Measurements from ENCODE around the gene KIF13A. TPM values are rescaled to one million over a fixed set of nuclear protein-coding genes. Genes with fewer than 3 reads are reported as not detected.

KIF13A gene
- total RNA-seq, 1 donor from 2014 or later = 29.0 TPM

DNA sequence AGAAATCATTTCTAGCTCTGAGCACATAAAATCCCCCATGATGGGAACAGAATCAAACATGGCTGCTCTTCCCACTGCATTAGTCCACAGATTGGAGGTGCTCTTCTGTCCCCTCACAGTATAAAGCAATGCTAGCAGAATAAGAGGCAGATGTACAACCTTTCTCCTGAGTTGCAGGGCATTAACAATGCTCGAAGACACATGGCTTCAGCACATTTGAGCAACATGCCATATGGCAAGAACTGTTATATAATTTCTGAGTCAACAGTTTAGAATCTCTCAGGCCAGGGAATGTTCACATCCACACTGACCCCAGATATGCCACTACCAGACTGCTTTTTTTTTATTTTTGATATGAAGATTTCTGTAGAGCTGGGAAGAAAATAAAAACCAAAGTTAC is 119.6 kb downstream of the KIF13A start:
- H3K9me3 ChIP-seq (ENCODE audit: low read depth) = no peaks in the 10 kb centered on the region
- no peaks in the 10 kb centered on the region for H3K27me3 Mint-ChIP-seq (ENCODE audit: insufficient read depth, low read depth)

GRCh38 chr6:17866876-17867444 is 120.5 kb downstream of the KIF13A start:
- Mint-ChIP-seq H3K27ac (no peak overlapping the region), H3K4me1 (peaks cover 33% of the 10 kb centered on the region), H3K4me3 (no peak overlapping the region), H3K9me3 (no peaks in the 10 kb centered on the region), H3K36me3 (peaks cover 5% of the 10 kb centered on the region), H3K27me3 (ENCODE audit: insufficient read depth, low read depth) (no peaks in the 10 kb centered on the region)
- no peak for TF ChIP-seq EZH2phosphoT487 (IDR thresholded peaks at IDR 0.05)
- TF ChIP-seq EZH2 (IDR thresholded peaks at IDR 0.05) = no peak
- TF ChIP-seq, protein P1, sequence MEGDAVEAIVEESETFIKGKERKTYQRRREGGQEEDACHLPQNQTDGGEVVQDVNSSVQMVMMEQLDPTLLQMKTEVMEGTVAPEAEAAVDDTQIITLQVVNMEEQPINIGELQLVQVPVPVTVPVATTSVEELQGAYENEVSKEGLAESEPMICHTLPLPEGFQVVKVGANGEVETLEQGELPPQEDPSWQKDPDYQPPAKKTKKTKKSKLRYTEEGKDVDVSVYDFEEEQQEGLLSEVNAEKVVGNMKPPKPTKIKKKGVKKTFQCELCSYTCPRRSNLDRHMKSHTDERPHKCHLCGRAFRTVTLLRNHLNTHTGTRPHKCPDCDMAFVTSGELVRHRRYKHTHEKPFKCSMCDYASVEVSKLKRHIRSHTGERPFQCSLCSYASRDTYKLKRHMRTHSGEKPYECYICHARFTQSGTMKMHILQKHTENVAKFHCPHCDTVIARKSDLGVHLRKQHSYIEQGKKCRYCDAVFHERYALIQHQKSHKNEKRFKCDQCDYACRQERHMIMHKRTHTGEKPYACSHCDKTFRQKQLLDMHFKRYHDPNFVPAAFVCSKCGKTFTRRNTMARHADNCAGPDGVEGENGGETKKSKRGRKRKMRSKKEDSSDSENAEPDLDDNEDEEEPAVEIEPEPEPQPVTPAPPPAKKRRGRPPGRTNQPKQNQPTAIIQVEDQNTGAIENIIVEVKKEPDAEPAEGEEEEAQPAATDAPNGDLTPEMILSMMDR (IDR thresholded peaks at IDR 0.05) = no peak
- Histone ChIP-seq H3K4me3 (no peak overlapping the region), H3K27ac (no peak overlapping the region), H3K4me1 (no peaks in the 10 kb centered on the region), H4K20me1 (ENCODE audit: low read depth) (no peaks in the 10 kb centered on the region), H2AFZ (replicated peaks) (no peak overlapping the region), H3K9me3 (ENCODE audit: low read depth) (no peaks in the 10 kb centered on the region), H3K4me2 (no peak overlapping the region), H3K27me3 (no peaks in the 10 kb centered on the region), H3K36me3 (no peaks in the 10 kb centered on the region), H3F3A (ENCODE audit: low read depth) (no peaks in the 10 kb centered on the region), H3K79me2 (ENCODE audit: low read depth) (no peaks in the 10 kb centered on the region), H3K9ac (no peak overlapping the region)
- DNase-seq (ENCODE audit: low spot score) = no peak

More for the DNA sequence above, 119.6 kb downstream of the KIF13A start:
- Histone ChIP-seq H3F3A (ENCODE audit: low read depth) (no peaks in the 10 kb centered on the region), H4K20me1 (ENCODE audit: low read depth) (no peaks in the 10 kb centered on the region), H2AFZ (replicated peaks) (no peak overlapping the region), H3K9ac (no peak overlapping the region), H3K79me2 (ENCODE audit: low read depth) (no peaks in the 10 kb centered on the region), H3K4me3 (no peak overlapping the region), H3K27me3 (no peaks in the 10 kb centered on the region), H3K4me1 (no peaks in the 10 kb centered on the region), H3K36me3 (no peaks in the 10 kb centered on the region), H3K27ac (no peak overlapping the region), H3K4me2 (no peak overlapping the region)
- Mint-ChIP-seq H3K4me3 (no peak overlapping the region), H3K36me3 (peaks cover 5% of the 10 kb centered on the region), H3K27ac (no peak overlapping the region), H3K9me3 (no peaks in the 10 kb centered on the region), H3K4me1 (peaks cover 33% of the 10 kb centered on the region)
- TF ChIP-seq EZH2 (IDR thresholded peaks at IDR 0.05) (no peak), EZH2phosphoT487 (IDR thresholded peaks at IDR 0.05) (no peak)
- TF ChIP-seq, protein P1 (IDR thresholded peaks at IDR 0.05) = no peak
- DNase-seq (ENCODE audit: low spot score) = no peak

GRCh38 chr6:17865798-17866725 is 121.4 kb downstream of the KIF13A start:
- H3K27ac ChIP-seq = no peak overlapping the region
- no peaks in the 10 kb centered on the region for H3K9me3 ChIP-seq (ENCODE audit: low read depth)
- H3K9me3 Mint-ChIP-seq = no peaks in the 10 kb centered on the region
- no peaks in the 10 kb centered on the region for H4K20me1 ChIP-seq (ENCODE audit: low read depth)
- H3K27me3 Mint-ChIP-seq (ENCODE audit: insufficient read depth, low read depth) = no peaks in the 10 kb centered on the region
- no peak overlapping the region for H3K4me2 ChIP-seq
- TF ChIP-seq EZH2phosphoT487 (IDR thresholded peaks at IDR 0.05) (no peak), EZH2 (IDR thresholded peaks at IDR 0.05) (no peak)
- TF ChIP-seq, protein P1 (IDR thresholded peaks at IDR 0.05) = no peak
- no peak overlapping the region for H3K4me3 Mint-ChIP-seq
- no peak overlapping the region for H3K9ac ChIP-seq
- H3K4me1 Mint-ChIP-seq = peaks cover 33% of the 10 kb centered on the region
- no peak for DNase-seq (ENCODE audit: low spot score)
- no peak overlapping the region for H3K27ac Mint-ChIP-seq
- H3K79me2 ChIP-seq (ENCODE audit: low read depth) = no peaks in the 10 kb centered on the region
- no peak overlapping the region for H2AFZ ChIP-seq (replicated peaks)
- H3K36me3 ChIP-seq = no peaks in the 10 kb centered on the region
- H3K4me1 ChIP-seq = no peaks in the 10 kb centered on the region
- no peaks in the 10 kb centered on the region for H3K27me3 ChIP-seq
- no peaks in the 10 kb centered on the region for H3F3A ChIP-seq (ENCODE audit: low read depth)
- peaks cover 2% of the 10 kb centered on the region for H3K36me3 Mint-ChIP-seq
- H3K4me3 ChIP-seq = no peak overlapping the region
